Hepatocyte (in vitro differentiated cells): Measurements from ENCODE around the gene AOPEP. TPM values are rescaled to one million over a fixed set of nuclear protein-coding genes. Genes with fewer than 3 reads are reported as not detected.

Source experiments
- DNase-seq: peaks from one replicate; pipeline ENCODE4 v3.0.0-alpha.2; 2016; ENCODE audit warnings: low spot score
- H2AFZ ChIP-seq: fragments of 200-600 bp; sonication (generic); 2 replicates; pipeline ENCODE4 v1.6.0; 2016; ENCODE audit warnings: antibody characterized with exemption, mild to moderate bottlenecking
- H3K27ac ChIP-seq: fragments of 200-600 bp; sonication (generic); 2 replicates; pipeline ENCODE4 v1.5.1; 2016; ENCODE audit warnings: mild to moderate bottlenecking
- H3K27me3 ChIP-seq: fragments of 200-600 bp; sonication (generic); 2 replicates; pipeline ENCODE4 v1.6.1; 2016
- H3K36me3 ChIP-seq: fragments of 200-600 bp; sonication (generic); replicated peaks from 2 replicates; pipeline ENCODE4 v1.5.1; 2016; ENCODE audit warnings: low read depth; ENCODE audit not compliant: insufficient read depth
- H3K4me1 ChIP-seq: fragments of 200-600 bp; sonication (generic); 2 replicates; pipeline ENCODE4 v1.5.1; 2016; ENCODE audit warnings: mild to moderate bottlenecking, moderate library complexity; ENCODE audit not compliant: insufficient read depth
- H3K4me2 ChIP-seq: fragments of 200-600 bp; sonication (generic); 2 replicates; pipeline ENCODE4 v1.6.0; 2016
- H3K4me3 ChIP-seq: fragments of 200-600 bp; sonication (generic); 2 replicates; pipeline ENCODE4 v1.5.1; 2016; ENCODE audit warnings: mild to moderate bottlenecking
- H3K79me2 ChIP-seq: fragments of 200-600 bp; sonication (generic); 2 replicates; pipeline ENCODE4 v1.6.0; 2017; ENCODE audit warnings: mild to moderate bottlenecking
- H3K9me2 ChIP-seq: fragments of 200-600 bp; sonication (generic); replicated peaks from 2 replicates; pipeline ENCODE4 v1.6.0; 2017; ENCODE audit warnings: mild to moderate bottlenecking; ENCODE audit not compliant: insufficient read depth
- H3K9me3 ChIP-seq: fragments of 200-600 bp; sonication (generic); 2 replicates; pipeline ENCODE4 v1.5.1; 2016; ENCODE audit warnings: low read depth, mild to moderate bottlenecking
- H4K20me1 ChIP-seq: fragments of 200-600 bp; sonication (generic); 2 replicates; pipeline ENCODE4 v1.6.0; 2016; ENCODE audit warnings: mild to moderate bottlenecking; ENCODE audit not compliant: insufficient read depth, poor library complexity, severe bottlenecking
- EZH2 ChIP-seq: fragments of 200-600 bp; sonication (generic); IDR thresholded peaks from 2 replicates; pipeline ENCODE4 v1.6.1; 2016; ENCODE audit warnings: antibody characterized with exemption, mild to moderate bottlenecking, borderline replicate concordance
- EZH2phosphoT487 ChIP-seq: fragments of 200-600 bp; sonication (generic); IDR thresholded peaks from one replicate; pipeline ENCODE4 v1.6.1; 2018; ENCODE audit warnings: antibody characterized with exemption, mild to moderate bottlenecking, low read depth, moderate library complexity; ENCODE audit not compliant: unreplicated experiment, severe bottlenecking
- WGBS: methylation state at CpG from one replicate; pipeline ENCODE4 v1.1.6; 2016; ENCODE audit warnings: low lambda C conversion rate; ENCODE audit errors: missing lambda C conversion rate; 5-methylcytosine and 5-hydroxymethylcytosine counted together
- polyA plus RNA-seq: library from polyadenylated mRNA; unstranded; fragments of >200 nt; fragmentation: Nextera tagmentation; extraction: Ambion mirVana; gene quantifications from 2 replicates; pipeline ENCODE4 v1.2.1, GENCODE V29; 2016
- total RNA-seq: library from RNA; depleted of rRNA; stranded (reverse); fragments of >200 nt; gene quantifications from 2 replicates; pipeline ENCODE4 v1.2.3, GENCODE V29; 2014
- TF ChIP-seq, protein P1 (sequence below): fragments of 200-600 bp; sonication (generic); IDR thresholded peaks from 2 replicates; pipeline ENCODE4 v1.5.1; 2016; ENCODE audit warnings: antibody characterized with exemption, mild to moderate bottlenecking; ENCODE audit not compliant: poor library complexity

The AOPEP gene
- total and polyA plus RNA-seq, 2 experiments from 2014 or later: 82.8 to 101 TPM

DNA sequence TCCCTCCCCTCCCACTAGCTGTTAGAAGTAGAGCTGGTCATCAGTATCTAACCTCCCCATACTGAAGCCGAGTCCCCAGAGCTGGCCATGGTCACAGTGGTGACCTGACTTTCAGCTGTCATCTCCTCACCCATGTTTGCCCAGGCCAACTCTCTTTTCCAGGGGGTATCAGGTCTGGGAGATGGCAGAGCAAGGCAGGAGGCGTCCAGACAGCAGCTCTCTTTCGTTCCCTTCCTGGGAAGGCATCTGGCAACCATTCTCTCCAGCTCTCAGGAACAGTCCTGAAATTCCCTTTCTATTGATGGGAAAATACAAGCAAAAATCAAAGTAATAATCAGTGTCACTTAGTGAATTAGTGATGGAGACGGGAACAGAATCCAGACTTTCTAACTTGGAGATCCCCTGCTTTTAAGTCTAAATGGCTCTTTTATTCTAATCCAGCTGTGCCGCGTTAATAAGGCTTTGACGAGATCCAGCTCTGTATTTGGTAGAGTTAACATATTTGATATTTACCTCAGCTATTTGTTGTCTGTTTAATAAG, 21.3 kb upstream of the AOPEP start:
- peak; percentile 22 for DNase-seq
- TF ChIP-seq EZH2 (no peak), EZH2phosphoT487 (no peak)
- TF ChIP-seq, protein P1, sequence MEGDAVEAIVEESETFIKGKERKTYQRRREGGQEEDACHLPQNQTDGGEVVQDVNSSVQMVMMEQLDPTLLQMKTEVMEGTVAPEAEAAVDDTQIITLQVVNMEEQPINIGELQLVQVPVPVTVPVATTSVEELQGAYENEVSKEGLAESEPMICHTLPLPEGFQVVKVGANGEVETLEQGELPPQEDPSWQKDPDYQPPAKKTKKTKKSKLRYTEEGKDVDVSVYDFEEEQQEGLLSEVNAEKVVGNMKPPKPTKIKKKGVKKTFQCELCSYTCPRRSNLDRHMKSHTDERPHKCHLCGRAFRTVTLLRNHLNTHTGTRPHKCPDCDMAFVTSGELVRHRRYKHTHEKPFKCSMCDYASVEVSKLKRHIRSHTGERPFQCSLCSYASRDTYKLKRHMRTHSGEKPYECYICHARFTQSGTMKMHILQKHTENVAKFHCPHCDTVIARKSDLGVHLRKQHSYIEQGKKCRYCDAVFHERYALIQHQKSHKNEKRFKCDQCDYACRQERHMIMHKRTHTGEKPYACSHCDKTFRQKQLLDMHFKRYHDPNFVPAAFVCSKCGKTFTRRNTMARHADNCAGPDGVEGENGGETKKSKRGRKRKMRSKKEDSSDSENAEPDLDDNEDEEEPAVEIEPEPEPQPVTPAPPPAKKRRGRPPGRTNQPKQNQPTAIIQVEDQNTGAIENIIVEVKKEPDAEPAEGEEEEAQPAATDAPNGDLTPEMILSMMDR: no peak
- H3K9me3 ChIP-seq: no peaks in the 10 kb centered on the region
- no peak overlapping the region for H2AFZ ChIP-seq
- H3K4me2 ChIP-seq: peak overlapping the region; percentile 39
- no peaks in the 10 kb centered on the region for H3K36me3 ChIP-seq
- no peaks in the 10 kb centered on the region for H3K9me2 ChIP-seq
- H3K4me1 ChIP-seq: peaks cover 11% of the 10 kb centered on the region
- H3K27ac ChIP-seq: peak overlapping the region; percentile 84
- no peak overlapping the region for H3K4me3 ChIP-seq
- no peaks in the 10 kb centered on the region for H3K27me3 ChIP-seq
- no peaks in the 10 kb centered on the region for H3K79me2 ChIP-seq
- no peaks in the 10 kb centered on the region for H4K20me1 ChIP-seq
- WGBS: 61% methylated on average over 7 of the region's 7 CpGs

DNA sequence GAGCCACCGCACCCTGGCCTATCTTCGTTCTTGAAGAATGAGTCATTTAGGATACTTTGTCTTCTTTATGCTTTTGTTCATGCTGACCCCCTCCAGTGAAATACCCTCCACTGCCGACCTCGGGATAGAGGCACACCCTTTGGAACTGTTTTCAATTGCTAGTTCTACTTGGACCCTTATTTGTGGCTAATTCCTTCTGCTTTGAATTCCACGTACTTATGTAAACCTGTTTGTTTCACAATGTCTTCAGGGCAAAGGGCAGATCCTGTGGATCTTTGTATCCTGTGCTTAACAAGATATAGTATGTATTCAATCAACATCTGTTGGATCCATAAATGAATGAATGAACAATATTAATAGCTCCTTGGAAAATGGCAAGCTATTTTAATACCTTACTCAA, 19.6 kb upstream of the AOPEP start:
- Histone ChIP-seq H3K9me2 (no peaks in the 10 kb centered on the region), H3K27me3 (no peaks in the 10 kb centered on the region), H3K4me2 (no peak overlapping the region), H3K4me1 (peaks cover 11% of the 10 kb centered on the region), H2AFZ (no peak overlapping the region), H3K9me3 (no peaks in the 10 kb centered on the region), H3K79me2 (no peaks in the 10 kb centered on the region), H4K20me1 (no peaks in the 10 kb centered on the region), H3K4me3 (no peak overlapping the region), H3K27ac (peak overlapping the region; percentile 79), H3K36me3 (no peaks in the 10 kb centered on the region)
- TF ChIP-seq EZH2phosphoT487 (no peak), EZH2 (no peak)
- TF ChIP-seq, protein P1: no peak
- DNase-seq: no peak
- 54% methylated on average over 5 of the region's 5 CpGs for WGBS

DNA sequence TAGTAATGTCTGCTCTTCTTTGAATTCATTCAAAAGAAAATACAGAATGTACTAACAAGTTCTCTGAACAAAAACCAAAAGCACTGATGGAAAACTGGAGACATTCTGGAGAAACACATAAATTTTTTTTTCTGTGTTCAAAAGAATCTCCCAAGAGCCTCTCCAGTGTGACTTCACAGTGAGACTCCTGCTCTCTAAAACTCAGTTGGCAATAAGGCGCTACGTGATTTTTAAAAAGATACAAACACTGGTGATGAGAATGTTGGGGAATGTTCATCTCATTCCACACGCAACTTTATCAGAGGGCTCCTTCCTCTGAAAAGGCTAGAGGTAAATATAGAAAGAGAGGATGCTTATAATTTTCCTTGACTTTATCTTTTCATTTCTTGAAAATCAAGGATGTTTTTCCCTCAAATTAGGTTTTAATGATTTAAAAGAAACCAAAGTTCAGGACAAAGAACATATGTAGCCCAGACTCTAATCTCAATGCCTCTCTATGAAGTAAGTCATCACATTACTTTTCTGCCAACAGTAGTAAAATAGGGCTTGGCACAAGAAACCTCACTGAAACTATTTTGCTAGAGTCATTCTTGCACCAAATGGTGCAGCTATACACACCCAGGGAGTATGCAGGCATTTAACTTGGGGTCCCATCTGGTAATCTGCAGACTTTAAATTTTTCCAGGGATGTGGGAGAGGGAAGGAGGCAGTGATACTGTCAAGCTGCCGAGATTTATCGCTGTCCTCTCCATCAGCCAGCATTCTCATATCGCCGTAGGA, 12.9 kb upstream of the AOPEP start:
- DNase-seq: no peak
- H3K27ac ChIP-seq: no peak overlapping the region
- WGBS: 91% methylated on average over 7 of the region's 7 CpGs
- no peaks in the 10 kb centered on the region for H3K9me2 ChIP-seq
- H2AFZ ChIP-seq: no peak overlapping the region
- H3K79me2 ChIP-seq: no peaks in the 10 kb centered on the region
- no peak overlapping the region for H3K4me2 ChIP-seq
- H3K4me3 ChIP-seq: no peak overlapping the region
- no peaks in the 10 kb centered on the region for H3K4me1 ChIP-seq
- no peaks in the 10 kb centered on the region for H4K20me1 ChIP-seq
- H3K9me3 ChIP-seq: no peaks in the 10 kb centered on the region
- no peak for TF ChIP-seq EZH2phosphoT487
- H3K36me3 ChIP-seq: no peaks in the 10 kb centered on the region
- no peaks in the 10 kb centered on the region for H3K27me3 ChIP-seq

DNA sequence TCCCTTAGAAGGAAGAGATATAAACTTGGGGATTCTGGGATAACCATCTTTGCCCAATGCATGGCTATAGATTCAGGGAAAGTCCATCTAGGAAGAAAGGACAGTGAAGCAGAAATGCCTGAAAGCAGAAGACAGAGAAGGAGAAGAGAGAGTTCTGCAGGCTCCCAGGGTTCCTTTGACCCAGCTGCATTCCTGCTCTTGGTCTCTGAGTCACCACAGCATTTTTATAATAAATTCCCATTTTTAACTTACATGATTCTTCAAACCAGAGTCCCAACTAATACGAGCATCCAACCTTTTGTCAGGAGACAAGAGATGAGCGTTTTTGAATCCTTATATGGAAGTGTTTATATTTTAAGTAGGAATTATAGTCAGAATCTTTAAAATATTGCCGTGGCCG, 12.0 kb upstream of the AOPEP start:
- H4K20me1 ChIP-seq: no peaks in the 10 kb centered on the region
- no peak for DNase-seq
- H3K9me2 ChIP-seq: no peaks in the 10 kb centered on the region
- TF ChIP-seq EZH2 (no peak), EZH2phosphoT487 (no peak)
- TF ChIP-seq, protein P1: no peak
- H3K79me2 ChIP-seq: no peaks in the 10 kb centered on the region
- no peak overlapping the region for H3K4me3 ChIP-seq
- H3K27me3 ChIP-seq: no peaks in the 10 kb centered on the region
- H2AFZ ChIP-seq: no peak overlapping the region
- no peak overlapping the region for H3K27ac ChIP-seq
- H3K4me1 ChIP-seq: no peaks in the 10 kb centered on the region
- no peak overlapping the region for H3K4me2 ChIP-seq
- no peaks in the 10 kb centered on the region for H3K36me3 ChIP-seq
- WGBS: 92% methylated on average over 4 of the region's 4 CpGs
- no peaks in the 10 kb centered on the region for H3K9me3 ChIP-seq
